Progenitor cell of endocrine pancreas (in vitro differentiated cells): ENCODE measurements around the gene HRH1. TPM values are rescaled to one million over a fixed set of nuclear protein-coding genes. Genes with fewer than 3 reads are reported as not detected.

Source experiments
- DNase-seq: peaks from one replicate; pipeline ENCODE4 v3.0.0; 2021; ENCODE audit warnings: low spot score; ENCODE audit not compliant: unreplicated experiment
- H3K27ac Mint-ChIP-seq: 2 replicates; pipeline ENCODE4 v1.8.0; 2021; ENCODE audit warnings: mild to moderate bottlenecking, moderate library complexity, mixed read lengths
- H3K27me3 Mint-ChIP-seq: 2 replicates; pipeline ENCODE4 v1.8.0; 2021; ENCODE audit warnings: mixed read lengths
- H3K36me3 Mint-ChIP-seq: 2 replicates; pipeline ENCODE4 v1.8.0; 2022; ENCODE audit warnings: mixed read lengths; ENCODE audit not compliant: insufficient read depth
- H3K4me1 Mint-ChIP-seq: 2 replicates; pipeline ENCODE4 v1.8.0; 2021; ENCODE audit warnings: low read depth, mixed read lengths
- H3K4me3 Mint-ChIP-seq: 2 replicates; pipeline ENCODE4 v1.8.0; 2021; ENCODE audit warnings: low read depth, mild to moderate bottlenecking, moderate library complexity, mixed read lengths
- H3K9me3 Mint-ChIP-seq: 2 replicates; pipeline ENCODE4 v1.8.0; 2021; ENCODE audit warnings: low read depth, mixed read lengths
- CTCF ChIP-seq: fragments of 200-600 bp; sonication (generic); IDR thresholded peaks from one replicate; pipeline ENCODE4 v1.5.0; 2021; ENCODE audit warnings: antibody characterized with exemption, mild to moderate bottlenecking; ENCODE audit not compliant: unreplicated experiment
- total RNA-seq: library from RNA; stranded (reverse); gene quantifications from 2 replicates; pipeline ENCODE4 v1.2.1, GENCODE V29; 2021

Gene HRH1
- total RNA-seq, 1 donor from 2014 or later: not detected

DNA sequence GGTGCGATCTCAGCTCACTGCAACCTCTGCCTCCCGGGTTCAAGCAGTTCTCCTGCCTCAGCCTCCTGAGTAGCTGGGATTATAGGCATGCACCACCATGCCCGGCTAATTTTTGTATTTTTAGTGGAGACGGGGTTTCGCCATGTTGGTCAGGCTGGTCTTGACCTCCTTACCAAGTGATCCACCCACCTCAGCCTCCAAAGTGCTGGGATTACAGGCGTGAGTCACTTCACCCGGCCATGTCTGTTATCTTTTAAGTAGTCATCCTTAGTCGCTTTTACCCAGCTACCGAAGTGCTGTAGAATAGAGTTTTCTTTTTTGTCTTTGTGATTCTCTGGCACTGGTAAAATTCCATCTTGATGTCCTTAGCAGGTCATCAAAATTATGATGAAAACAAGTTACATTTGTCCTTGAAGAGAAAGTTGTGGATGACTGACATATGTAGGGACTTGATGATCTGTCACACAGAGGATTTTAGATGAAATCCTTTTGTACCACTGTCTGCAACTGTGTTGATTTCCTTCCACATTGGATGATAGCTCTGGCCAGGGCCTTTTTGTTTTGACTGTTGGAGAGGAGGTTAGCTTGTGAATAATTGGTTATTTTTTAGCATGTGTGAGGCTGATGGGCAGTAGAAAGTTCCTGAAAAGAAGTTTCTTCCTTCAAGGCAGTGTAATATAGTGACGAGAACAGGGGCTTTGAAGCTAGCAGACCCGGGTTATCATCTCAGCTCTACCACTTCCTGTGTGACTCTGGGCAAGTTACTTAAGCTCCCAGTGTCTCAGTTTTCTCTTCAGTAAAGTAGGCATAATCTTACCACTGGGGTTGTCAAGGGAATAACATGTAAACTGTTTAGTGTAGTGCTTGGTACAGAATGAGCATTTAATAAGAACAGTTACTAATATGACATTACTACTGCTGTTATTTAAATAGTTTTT is 136.7 kb downstream of the HRH1 start:
- no peak for DNase-seq

GRCh38 chr3:11291808-11292207 is 137.5 kb downstream of the HRH1 start:
- Mint-ChIP-seq H3K4me3 (no peak overlapping the region), H3K27me3 (no peaks in the 10 kb centered on the region), H3K36me3 (no peaks in the 10 kb centered on the region), H3K9me3 (no peaks in the 10 kb centered on the region), H3K4me1 (no peaks in the 10 kb centered on the region), H3K27ac (peak overlapping the region; percentile 81)
- DNase-seq: no peak
- TF ChIP-seq CTCF: no peak

More for the DNA sequence above, 136.7 kb downstream of the HRH1 start:
- H3K4me1 Mint-ChIP-seq: no peaks in the 10 kb centered on the region
- H3K27me3 Mint-ChIP-seq: no peaks in the 10 kb centered on the region
- H3K27ac Mint-ChIP-seq: no peak overlapping the region
- no peak for TF ChIP-seq CTCF
- no peaks in the 10 kb centered on the region for H3K9me3 Mint-ChIP-seq
- no peaks in the 10 kb centered on the region for H3K36me3 Mint-ChIP-seq
- H3K4me3 Mint-ChIP-seq: no peak overlapping the region

GRCh38 chr3:11297126-11297525 is 142.8 kb downstream of the HRH1 start:
- no peaks in the 10 kb centered on the region for H3K27me3 Mint-ChIP-seq
- no peak for TF ChIP-seq CTCF
- H3K4me1 Mint-ChIP-seq: peaks cover 5% of the 10 kb centered on the region
- peaks cover 7% of the 10 kb centered on the region for H3K36me3 Mint-ChIP-seq
- H3K9me3 Mint-ChIP-seq: no peaks in the 10 kb centered on the region
- DNase-seq: no peak
- no peak overlapping the region for H3K4me3 Mint-ChIP-seq
- H3K27ac Mint-ChIP-seq: no peak overlapping the region

GRCh38 chr3:11300970-11301369 is 146.7 kb downstream of the HRH1 start:
- peaks cover 11% of the 10 kb centered on the region for H3K4me1 Mint-ChIP-seq

DNA sequence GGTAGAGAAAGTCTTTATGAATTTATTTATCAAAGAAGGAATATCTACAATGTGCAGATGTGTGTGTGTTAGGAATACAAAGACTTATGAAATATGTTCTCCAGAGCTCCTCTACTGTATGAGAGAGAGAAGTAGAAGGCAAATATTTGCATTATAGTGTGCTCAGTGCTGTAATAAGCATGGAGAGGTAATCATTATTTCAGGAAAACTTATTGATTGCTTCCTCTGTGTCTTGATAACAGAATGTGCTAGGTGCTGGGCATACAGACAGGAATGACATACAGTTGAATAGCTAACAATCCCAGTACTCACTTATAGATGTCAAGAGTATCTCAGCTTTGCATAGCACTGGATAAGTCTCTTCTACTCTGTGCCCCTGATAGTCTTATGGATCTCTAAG is 148.2 kb downstream of the HRH1 start:
- peaks cover 11% of the 10 kb centered on the region for H3K4me1 Mint-ChIP-seq
- H3K27me3 Mint-ChIP-seq: no peaks in the 10 kb centered on the region
- no peak overlapping the region for H3K4me3 Mint-ChIP-seq
- peak overlapping the region; percentile 51 for H3K27ac Mint-ChIP-seq
- H3K36me3 Mint-ChIP-seq: peaks cover 13% of the 10 kb centered on the region
- no peak for DNase-seq
- H3K9me3 Mint-ChIP-seq: no peaks in the 10 kb centered on the region
- TF ChIP-seq CTCF: no peak

More at GRCh38 chr3:11300970-11301369, 146.7 kb downstream of the HRH1 start:
- DNase-seq: no peak
- no peaks in the 10 kb centered on the region for H3K27me3 Mint-ChIP-seq
- TF ChIP-seq CTCF: no peak
- no peak overlapping the region for H3K4me3 Mint-ChIP-seq
- peak overlapping the region; percentile 4 for H3K27ac Mint-ChIP-seq
- H3K36me3 Mint-ChIP-seq: peaks cover 12% of the 10 kb centered on the region
- H3K9me3 Mint-ChIP-seq: no peaks in the 10 kb centered on the region
